Measurements from ENCODE around the gene MROH8. TPM values are rescaled to one million over a fixed set of nuclear protein-coding genes. Genes with fewer than 3 reads are reported as not detected.

The MROH8 gene
- polyA plus RNA-seq, 2 of the 4 experiments (the other 2 are of a cell fraction): 1.3 to 3.3 TPM

DNA sequence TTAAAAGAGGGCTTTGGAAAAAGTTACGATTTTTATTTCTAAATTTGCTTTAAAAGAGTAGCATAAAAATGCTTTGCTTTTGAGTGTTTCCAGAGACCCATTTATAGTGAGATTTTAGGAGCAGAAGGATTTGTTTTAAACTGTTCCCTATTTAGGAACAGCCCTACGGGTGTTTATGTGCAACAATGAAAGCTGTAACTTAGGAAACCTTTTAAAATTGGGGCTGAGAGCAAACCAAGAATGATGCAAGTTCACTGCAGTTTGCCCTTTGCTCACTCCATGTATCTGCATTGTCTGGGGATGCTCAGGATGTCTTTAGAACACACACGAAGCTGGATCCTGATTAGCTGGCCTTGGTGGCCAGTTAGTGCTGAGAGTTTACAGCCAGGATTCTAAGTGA lies 41.4 kb upstream of the MROH8 start:
- 73% methylated on average over 3 of the region's 3 CpGs for WGBS (ENCODE audit: missing lambda C conversion rate)
- ATAC-seq (peak in 1 of 2 experiments; percentile 50; a peak in 2 of 6 replicates), FAIRE-seq (no peak), DNase-seq (ENCODE audit: low read depth in 1 of 2, low spot score in 1 of 2) (no peak)
- Histone ChIP-seq H3K4me1 (no peaks in the 10 kb centered on the region), H3K4me3 (no peak overlapping the region), H3K27ac (no peak overlapping the region), H3K9me3 (no peaks in the 10 kb centered on the region), H3K4me2 (no peak overlapping the region)
- ChIA-PET CTCF (interaction anchor here (0.6 to 1.0 kb wide), 5 partner anchors 16 to 298 kb away, joined by 3 to 4 read pairs (median 3); no protein-coding TSS in a partner anchor), POLR2A (no interaction called here)
- TF ChIP-seq MAZ (IDR thresholded peaks at IDR 0.05; ENCODE audit: borderline replicate concordance, low read depth, low read length): no peak
- no peak for TF ChIP-seq RAD21 (conservative IDR thresholded peaks at IDR 0.05 in 1 of 2, IDR thresholded peaks at IDR 0.05 in 1 of 2)
- TF ChIP-seq, protein P1, sequence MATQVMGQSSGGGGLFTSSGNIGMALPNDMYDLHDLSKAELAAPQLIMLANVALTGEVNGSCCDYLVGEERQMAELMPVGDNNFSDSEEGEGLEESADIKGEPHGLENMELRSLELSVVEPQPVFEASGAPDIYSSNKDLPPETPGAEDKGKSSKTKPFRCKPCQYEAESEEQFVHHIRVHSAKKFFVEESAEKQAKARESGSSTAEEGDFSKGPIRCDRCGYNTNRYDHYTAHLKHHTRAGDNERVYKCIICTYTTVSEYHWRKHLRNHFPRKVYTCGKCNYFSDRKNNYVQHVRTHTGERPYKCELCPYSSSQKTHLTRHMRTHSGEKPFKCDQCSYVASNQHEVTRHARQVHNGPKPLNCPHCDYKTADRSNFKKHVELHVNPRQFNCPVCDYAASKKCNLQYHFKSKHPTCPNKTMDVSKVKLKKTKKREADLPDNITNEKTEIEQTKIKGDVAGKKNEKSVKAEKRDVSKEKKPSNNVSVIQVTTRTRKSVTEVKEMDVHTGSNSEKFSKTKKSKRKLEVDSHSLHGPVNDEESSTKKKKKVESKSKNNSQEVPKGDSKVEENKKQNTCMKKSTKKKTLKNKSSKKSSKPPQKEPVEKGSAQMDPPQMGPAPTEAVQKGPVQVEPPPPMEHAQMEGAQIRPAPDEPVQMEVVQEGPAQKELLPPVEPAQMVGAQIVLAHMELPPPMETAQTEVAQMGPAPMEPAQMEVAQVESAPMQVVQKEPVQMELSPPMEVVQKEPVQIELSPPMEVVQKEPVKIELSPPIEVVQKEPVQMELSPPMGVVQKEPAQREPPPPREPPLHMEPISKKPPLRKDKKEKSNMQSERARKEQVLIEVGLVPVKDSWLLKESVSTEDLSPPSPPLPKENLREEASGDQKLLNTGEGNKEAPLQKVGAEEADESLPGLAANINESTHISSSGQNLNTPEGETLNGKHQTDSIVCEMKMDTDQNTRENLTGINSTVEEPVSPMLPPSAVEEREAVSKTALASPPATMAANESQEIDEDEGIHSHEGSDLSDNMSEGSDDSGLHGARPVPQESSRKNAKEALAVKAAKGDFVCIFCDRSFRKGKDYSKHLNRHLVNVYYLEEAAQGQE (IDR thresholded peaks at IDR 0.05): no peak

DNA sequence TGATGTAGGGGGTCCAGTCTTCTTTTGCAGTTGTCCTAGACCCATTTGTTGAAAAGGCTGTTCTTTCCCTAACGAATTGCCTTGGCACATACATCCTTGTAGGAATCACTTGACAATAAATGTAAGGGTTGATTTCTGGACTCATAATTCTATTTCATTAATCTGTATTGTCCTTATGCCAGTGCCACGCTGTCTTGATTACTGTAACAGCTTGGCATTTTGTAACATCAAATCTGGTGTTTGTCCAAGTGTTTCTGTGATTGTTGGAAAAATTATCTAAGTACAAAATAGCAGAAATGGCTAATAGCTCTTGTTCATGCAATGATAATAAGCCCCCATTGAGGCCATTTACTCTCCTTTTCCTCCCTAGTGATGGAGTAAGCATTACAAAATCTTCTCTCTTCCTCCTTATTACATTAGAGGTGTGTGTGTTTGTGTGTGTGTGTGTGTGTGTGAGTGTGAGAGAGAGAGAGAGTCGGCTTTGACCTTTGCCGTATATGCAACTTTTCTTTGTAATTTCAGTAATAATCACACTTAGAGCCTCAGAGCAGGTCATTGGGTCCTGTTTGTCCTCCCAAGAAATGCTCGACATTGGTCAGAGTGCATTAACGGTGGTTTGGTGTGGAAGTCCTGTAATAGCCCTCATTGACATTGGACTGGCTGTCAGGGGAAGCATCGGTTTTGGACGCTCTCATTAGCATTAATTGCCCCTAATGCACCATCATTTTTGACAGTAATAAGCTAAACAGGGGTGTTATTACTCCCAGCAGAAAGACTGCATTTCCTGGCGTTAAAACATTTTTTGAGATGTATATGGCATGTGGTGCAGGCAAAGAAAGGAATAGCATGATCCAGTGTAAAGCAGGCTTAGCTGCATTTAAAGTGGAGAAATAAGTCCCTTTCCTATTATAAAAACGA lies 40.7 kb upstream of the MROH8 start:
- H3K9me3 ChIP-seq: no peaks in the 10 kb centered on the region
- WGBS (ENCODE audit: missing lambda C conversion rate): 88% methylated on average over 10 of the region's 10 CpGs
- CTCF ChIA-PET: interaction anchor here (0.6 to 0.8 kb wide), 5 partner anchors 11 to 299 kb away, joined by 3 to 4 read pairs (median 3); no protein-coding TSS in a partner anchor
- DNase-seq (ENCODE audit: low read depth in 1 of 2, low spot score in 1 of 2) (no peak), ATAC-seq (no peak), FAIRE-seq (no peak)
- H3K4me2 ChIP-seq: no peak overlapping the region
- H3K4me3 ChIP-seq: no peak overlapping the region
- POLR2A ChIA-PET: no interaction called here
- no peaks in the 10 kb centered on the region for H3K4me1 ChIP-seq
- TF ChIP-seq MYC (IDR thresholded peaks at IDR 0.05; ENCODE audit: borderline replicate concordance, low read length) (no peak), ZFP36 (IDR thresholded peaks at IDR 0.05; ENCODE audit: borderline replicate concordance, partially characterized antibody) (no peak), HOXA7 (CRISPR knock-in tag; IDR thresholded peaks at IDR 0.05) (no peak), CHD2 (IDR thresholded peaks at IDR 0.05; ENCODE audit: low read length, partially characterized antibody) (no peak), POLR2A (IDR thresholded peaks at IDR 0.05; ENCODE audit: low read length) (no peak), HDAC2 (IDR thresholded peaks at IDR 0.05) (no peak), RCOR1 (IDR thresholded peaks at IDR 0.05; ENCODE audit: low read depth, low read length) (no peak), RFX5 (IDR thresholded peaks at IDR 0.05) (no peak), CHD4 (IDR thresholded peaks at IDR 0.05; ENCODE audit: borderline replicate concordance) (no peak), TP53 (CRISPR knock-in tag; IDR thresholded peaks at IDR 0.05) (no peak), FOSB (CRISPR knock-in tag; IDR thresholded peaks at IDR 0.05) (no peak), HOXB5 (CRISPR knock-in tag; IDR thresholded peaks at IDR 0.05) (no peak), JUNB (IDR thresholded peaks at IDR 0.05) (no peak), EP300 (IDR thresholded peaks at IDR 0.05) (no peak), MAZ (IDR thresholded peaks at IDR 0.05; ENCODE audit: borderline replicate concordance, low read depth, low read length) (no peak)
- TF ChIP-seq, protein P2, sequence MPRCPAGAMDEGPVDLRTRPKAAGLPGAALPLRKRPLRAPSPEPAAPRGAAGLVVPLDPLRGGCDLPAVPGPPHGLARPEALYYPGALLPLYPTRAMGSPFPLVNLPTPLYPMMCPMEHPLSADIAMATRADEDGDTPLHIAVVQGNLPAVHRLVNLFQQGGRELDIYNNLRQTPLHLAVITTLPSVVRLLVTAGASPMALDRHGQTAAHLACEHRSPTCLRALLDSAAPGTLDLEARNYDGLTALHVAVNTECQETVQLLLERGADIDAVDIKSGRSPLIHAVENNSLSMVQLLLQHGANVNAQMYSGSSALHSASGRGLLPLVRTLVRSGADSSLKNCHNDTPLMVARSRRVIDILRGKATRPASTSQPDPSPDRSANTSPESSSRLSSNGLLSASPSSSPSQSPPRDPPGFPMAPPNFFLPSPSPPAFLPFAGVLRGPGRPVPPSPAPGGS (IDR thresholded peaks at IDR 0.05): no peak
- TF ChIP-seq, protein P3, sequence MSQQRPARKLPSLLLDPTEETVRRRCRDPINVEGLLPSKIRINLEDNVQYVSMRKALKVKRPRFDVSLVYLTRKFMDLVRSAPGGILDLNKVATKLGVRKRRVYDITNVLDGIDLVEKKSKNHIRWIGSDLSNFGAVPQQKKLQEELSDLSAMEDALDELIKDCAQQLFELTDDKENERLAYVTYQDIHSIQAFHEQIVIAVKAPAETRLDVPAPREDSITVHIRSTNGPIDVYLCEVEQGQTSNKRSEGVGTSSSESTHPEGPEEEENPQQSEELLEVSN (IDR thresholded peaks at IDR 0.05; ENCODE audit: borderline replicate concordance, low read depth): no peak
- TF ChIP-seq, protein P4, sequence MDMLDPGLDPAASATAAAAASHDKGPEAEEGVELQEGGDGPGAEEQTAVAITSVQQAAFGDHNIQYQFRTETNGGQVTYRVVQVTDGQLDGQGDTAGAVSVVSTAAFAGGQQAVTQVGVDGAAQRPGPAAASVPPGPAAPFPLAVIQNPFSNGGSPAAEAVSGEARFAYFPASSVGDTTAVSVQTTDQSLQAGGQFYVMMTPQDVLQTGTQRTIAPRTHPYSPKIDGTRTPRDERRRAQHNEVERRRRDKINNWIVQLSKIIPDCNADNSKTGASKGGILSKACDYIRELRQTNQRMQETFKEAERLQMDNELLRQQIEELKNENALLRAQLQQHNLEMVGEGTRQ (IDR thresholded peaks at IDR 0.05): no peak
- no peak overlapping the region for H3K27ac ChIP-seq
